ENCODE results near the gene STK36. TPM values are rescaled to one million over a fixed set of nuclear protein-coding genes. Genes with fewer than 3 reads are reported as not detected.

The STK36 gene
- total and polyA plus RNA-seq, 10 of the 15 experiments (the other 5 are each of a cell fraction or from before 2014, with no cell fraction given), result 4.0 to 22.8 (median 16.7) TPM

DNA sequence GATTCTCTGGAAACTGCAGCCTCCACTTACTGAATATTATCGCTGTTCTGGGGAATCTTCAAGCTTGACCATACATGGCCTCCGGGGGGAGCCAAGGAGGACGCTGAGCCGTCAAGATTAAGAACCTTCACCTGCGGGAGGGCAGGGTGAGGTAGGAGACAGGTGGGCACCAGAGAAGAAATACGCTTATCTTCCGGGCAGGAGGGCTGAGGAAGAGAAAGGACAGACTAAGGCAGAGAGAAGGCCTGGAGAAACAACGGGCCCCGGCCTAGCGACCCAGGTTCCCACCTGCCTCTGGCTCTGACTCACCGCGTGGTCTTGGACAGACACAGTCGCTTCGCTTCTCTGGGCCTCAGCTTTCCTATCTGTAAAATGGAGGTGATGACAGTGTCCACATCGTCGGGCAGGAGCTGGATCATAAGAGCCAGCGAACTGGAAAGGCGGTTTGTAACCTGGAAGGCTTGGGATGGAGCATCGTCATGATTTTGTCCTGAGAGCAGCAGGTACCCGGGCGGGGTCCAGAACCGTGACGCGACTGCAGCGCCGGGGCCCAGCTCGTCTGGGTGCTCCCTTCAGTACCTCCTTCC lies 13.1 kb upstream of the STK36 start (continued):
- TF ChIP-seq, protein P1, sequence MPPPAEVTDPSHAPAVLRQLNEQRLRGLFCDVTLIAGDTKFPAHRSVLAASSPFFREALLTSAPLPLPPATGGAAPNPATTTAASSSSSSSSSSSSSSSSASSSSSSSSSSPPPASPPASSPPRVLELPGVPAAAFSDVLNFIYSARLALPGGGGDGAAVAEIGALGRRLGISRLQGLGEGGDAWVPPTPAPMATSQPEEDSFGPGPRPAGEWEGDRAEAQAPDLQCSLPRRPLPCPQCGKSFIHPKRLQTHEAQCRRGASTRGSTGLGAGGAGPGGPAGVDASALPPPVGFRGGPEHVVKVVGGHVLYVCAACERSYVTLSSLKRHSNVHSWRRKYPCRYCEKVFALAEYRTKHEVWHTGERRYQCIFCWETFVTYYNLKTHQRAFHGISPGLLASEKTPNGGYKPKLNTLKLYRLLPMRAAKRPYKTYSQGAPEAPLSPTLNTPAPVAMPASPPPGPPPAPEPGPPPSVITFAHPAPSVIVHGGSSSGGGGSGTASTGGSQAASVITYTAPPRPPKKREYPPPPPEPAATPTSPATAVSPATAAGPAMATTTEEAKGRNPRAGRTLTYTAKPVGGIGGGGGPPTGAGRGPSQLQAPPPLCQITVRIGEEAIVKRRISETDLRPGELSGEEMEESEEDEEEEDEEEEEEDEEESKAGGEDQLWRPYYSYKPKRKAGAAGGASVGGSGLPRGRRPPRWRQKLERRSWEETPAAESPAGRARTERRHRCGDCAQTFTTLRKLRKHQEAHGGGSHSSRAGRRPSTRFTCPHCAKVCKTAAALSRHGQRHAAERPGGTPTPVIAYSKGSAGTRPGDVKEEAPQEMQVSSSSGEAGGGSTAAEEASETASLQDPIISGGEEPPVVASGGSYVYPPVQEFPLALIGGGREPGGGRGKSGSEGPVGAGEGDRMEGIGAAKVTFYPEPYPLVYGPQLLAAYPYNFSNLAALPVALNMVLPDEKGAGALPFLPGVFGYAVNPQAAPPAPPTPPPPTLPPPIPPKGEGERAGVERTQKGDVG (CRISPR knock-in tag; IDR thresholded peaks at IDR 0.05), result no peak
- TF ChIP-seq IRF4 (IDR thresholded peaks at IDR 0.05; ENCODE audit: low read depth, low read length), result 0 out of 2 replicates have a peak, but pooled peaks have one; percentile 24
- no peak for TF ChIP-seq POU2F2 (IDR thresholded peaks at IDR 0.05; ENCODE audit: borderline replicate concordance, low read depth, low read length)
- TF ChIP-seq KLF5 (IDR thresholded peaks at IDR 0.05; ENCODE audit: partially characterized antibody), result no peak
- no peak for TF ChIP-seq PML (IDR thresholded peaks at IDR 0.05; ENCODE audit: low read length)
- no peak for TF ChIP-seq E2F8 (IDR thresholded peaks at IDR 0.05; ENCODE audit: low read depth, partially characterized antibody)
- no peak for TF ChIP-seq TBL1XR1 (IDR thresholded peaks at IDR 0.05; ENCODE audit: low read depth, low read length)
- TF ChIP-seq, protein P2, sequence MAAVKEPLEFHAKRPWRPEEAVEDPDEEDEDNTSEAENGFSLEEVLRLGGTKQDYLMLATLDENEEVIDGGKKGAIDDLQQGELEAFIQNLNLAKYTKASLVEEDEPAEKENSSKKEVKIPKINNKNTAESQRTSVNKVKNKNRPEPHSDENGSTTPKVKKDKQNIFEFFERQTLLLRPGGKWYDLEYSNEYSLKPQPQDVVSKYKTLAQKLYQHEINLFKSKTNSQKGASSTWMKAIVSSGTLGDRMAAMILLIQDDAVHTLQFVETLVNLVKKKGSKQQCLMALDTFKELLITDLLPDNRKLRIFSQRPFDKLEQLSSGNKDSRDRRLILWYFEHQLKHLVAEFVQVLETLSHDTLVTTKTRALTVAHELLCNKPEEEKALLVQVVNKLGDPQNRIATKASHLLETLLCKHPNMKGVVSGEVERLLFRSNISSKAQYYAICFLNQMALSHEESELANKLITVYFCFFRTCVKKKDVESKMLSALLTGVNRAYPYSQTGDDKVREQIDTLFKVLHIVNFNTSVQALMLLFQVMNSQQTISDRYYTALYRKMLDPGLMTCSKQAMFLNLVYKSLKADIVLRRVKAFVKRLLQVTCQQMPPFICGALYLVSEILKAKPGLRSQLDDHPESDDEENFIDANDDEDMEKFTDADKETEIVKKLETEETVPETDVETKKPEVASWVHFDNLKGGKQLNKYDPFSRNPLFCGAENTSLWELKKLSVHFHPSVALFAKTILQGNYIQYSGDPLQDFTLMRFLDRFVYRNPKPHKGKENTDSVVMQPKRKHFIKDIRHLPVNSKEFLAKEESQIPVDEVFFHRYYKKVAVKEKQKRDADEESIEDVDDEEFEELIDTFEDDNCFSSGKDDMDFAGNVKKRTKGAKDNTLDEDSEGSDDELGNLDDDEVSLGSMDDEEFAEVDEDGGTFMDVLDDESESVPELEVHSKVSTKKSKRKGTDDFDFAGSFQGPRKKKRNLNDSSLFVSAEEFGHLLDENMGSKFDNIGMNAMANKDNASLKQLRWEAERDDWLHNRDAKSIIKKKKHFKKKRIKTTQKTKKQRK (IDR thresholded peaks at IDR 0.05; ENCODE audit: low read depth, low read length), result no peak
- no peak for TF ChIP-seq MEF2B (IDR thresholded peaks at IDR 0.05; ENCODE audit: partially characterized antibody, poor library complexity, severe bottlenecking)
- no peak for TF ChIP-seq MEF2A (IDR thresholded peaks at IDR 0.05; ENCODE audit: insufficient read depth, low read depth, low read length)
- peak; percentile 50; the same call in 1 of the 2 replicates for TF ChIP-seq MXI1 (IDR thresholded peaks at IDR 0.05; ENCODE audit: low read depth, low read length)
- no peak for TF ChIP-seq SIX5 (IDR thresholded peaks at IDR 0.05; ENCODE audit: low read depth, low read length, severe bottlenecking)
- no peak for TF ChIP-seq NR2C2 (IDR thresholded peaks at IDR 0.05; ENCODE audit: borderline replicate concordance, control insufficient read depth, insufficient read length, low read depth)
- TF ChIP-seq, protein P3, sequence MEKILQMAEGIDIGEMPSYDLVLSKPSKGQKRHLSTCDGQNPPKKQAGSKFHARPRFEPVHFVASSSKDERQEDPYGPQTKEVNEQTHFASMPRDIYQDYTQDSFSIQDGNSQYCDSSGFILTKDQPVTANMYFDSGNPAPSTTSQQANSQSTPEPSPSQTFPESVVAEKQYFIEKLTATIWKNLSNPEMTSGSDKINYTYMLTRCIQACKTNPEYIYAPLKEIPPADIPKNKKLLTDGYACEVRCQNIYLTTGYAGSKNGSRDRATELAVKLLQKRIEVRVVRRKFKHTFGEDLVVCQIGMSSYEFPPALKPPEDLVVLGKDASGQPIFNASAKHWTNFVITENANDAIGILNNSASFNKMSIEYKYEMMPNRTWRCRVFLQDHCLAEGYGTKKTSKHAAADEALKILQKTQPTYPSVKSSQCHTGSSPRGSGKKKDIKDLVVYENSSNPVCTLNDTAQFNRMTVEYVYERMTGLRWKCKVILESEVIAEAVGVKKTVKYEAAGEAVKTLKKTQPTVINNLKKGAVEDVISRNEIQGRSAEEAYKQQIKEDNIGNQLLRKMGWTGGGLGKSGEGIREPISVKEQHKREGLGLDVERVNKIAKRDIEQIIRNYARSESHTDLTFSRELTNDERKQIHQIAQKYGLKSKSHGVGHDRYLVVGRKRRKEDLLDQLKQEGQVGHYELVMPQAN (conservative IDR thresholded peaks at IDR 0.05), result peak; percentile 44
- peak; percentile 32 for TF ChIP-seq RUNX3 (IDR thresholded peaks at IDR 0.05; ENCODE audit: low read length)
- TF ChIP-seq, protein P4, sequence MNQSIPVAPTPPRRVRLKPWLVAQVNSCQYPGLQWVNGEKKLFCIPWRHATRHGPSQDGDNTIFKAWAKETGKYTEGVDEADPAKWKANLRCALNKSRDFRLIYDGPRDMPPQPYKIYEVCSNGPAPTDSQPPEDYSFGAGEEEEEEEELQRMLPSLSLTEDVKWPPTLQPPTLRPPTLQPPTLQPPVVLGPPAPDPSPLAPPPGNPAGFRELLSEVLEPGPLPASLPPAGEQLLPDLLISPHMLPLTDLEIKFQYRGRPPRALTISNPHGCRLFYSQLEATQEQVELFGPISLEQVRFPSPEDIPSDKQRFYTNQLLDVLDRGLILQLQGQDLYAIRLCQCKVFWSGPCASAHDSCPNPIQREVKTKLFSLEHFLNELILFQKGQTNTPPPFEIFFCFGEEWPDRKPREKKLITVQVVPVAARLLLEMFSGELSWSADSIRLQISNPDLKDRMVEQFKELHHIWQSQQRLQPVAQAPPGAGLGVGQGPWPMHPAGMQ (IDR thresholded peaks at IDR 0.05; ENCODE audit: borderline replicate concordance), result no peak
